K562 (cell line): ENCODE data around the gene PTPN13. TPM values are rescaled to one million over a fixed set of nuclear protein-coding genes. Genes with fewer than 3 reads are reported as not detected.

Experiments
- ATAC-seq: fragments of 200-7000 bp; cut with Tn5 transposase; 3 replicates; pipeline ENCODE4 v1.9.1; 2020; ENCODE audit warnings: moderate library complexity
- BruUV-seq: library from RNA; stranded (reverse); fragments of 400-500 nt; replicated peaks from 2 replicates; lab custom pipeline; 2021; lab: Mats Ljungman, UMichigan
- CTCF ChIA-PET: fragments of 300-600 bp; formaldehyde crosslinking; extraction: SDS; loops from one replicate; lab custom pipeline; 2021; ENCODE audit warnings: low intra/inter-chr PET ratio; lab: Yijun Ruan, JAX
- POLR2A ChIA-PET: fragments of 300-600, 350-650 bp; sonication (Branson Sonifier 250); formaldehyde crosslinking; extraction: SDS; loops from one replicate; lab custom pipeline; 2021; ENCODE audit warnings: antibody characterized with exemption, inconsistent platforms; lab: Yijun Ruan, JAX
- DNase-seq, 4 experiments: peaks; one replicate each; pipeline versions ENCODE4 v3.0.0 to v3.0.0-alpha.2; 2011 to 2018; ENCODE audit warnings: low spot score in 3 of 4, mixed read lengths in 3 of 4; ENCODE audit errors: extremely low read depth in 1 of 4
- FAIRE-seq: peaks from 2 replicates; lab custom pipeline; 2011; peaks lifted over from hg19 to GRCh38; lab: Jason Lieb, UNC
- H2AFZ ChIP-seq: 2 replicates; pipeline ENCODE4 v1.6.0; 2011; ENCODE audit warnings: low read depth, low read length, control low read depth, inconsistent platforms
- H3K27ac ChIP-seq: fragments of 200-600 bp; 3 replicates; pipeline ENCODE4 v1.8.0; 2011; ENCODE audit warnings: low read depth, mild to moderate bottlenecking, control low read depth, inconsistent platforms, low read length, moderate library complexity, mixed read lengths; ENCODE audit errors: extremely low read depth
- H3K27me3 ChIP-seq, 2 experiments: fragments of 300-600 bp in 1 of 2; 2 replicates in 1 of 2; 3 replicates in 1 of 2; pipeline versions ENCODE4 v1.6.0 to v1.8.0; 2011; ENCODE audit warnings: inconsistent platforms in 2 of 2, low read length in 2 of 2, mild to moderate bottlenecking in 1 of 2, mixed read lengths in 1 of 2, moderate library complexity in 1 of 2; ENCODE audit not compliant: control insufficient read depth in 2 of 2, insufficient read depth in 2 of 2
- H3K36me3 ChIP-seq: fragments of 300-600 bp; 3 replicates; pipeline ENCODE4 v1.8.0; 2011; ENCODE audit warnings: mild to moderate bottlenecking, low read length, inconsistent platforms; ENCODE audit not compliant: control insufficient read depth, insufficient read depth
- H3K4me1 ChIP-seq, 2 experiments: fragments of 200-600 bp in 1 of 2; replicated peaks in 1 of 2; 2 replicates in 1 of 2; 3 replicates in 1 of 2; pipeline versions ENCODE4 v1.5.1 to v1.8.0; 2011; ENCODE audit warnings: inconsistent platforms in 2 of 2, low read length in 2 of 2, mild to moderate bottlenecking in 1 of 2, mixed read lengths in 1 of 2, moderate library complexity in 1 of 2; ENCODE audit not compliant: control insufficient read depth in 2 of 2, insufficient read depth in 2 of 2
- H3K4me2 ChIP-seq: 2 replicates; pipeline ENCODE4 v1.6.1; 2011; ENCODE audit warnings: low read length, control low read depth, inconsistent platforms, mixed read lengths; ENCODE audit not compliant: insufficient read depth
- H3K4me3 ChIP-seq: fragments of 200-600 bp; sonication (generic), shearing (Covaris generic); 2 replicates; pipeline ENCODE4 v1.5.1; 2016; ENCODE audit warnings: control low read depth, inconsistent platforms
- H3K79me2 ChIP-seq: fragments of 200-600 bp; 3 replicates; pipeline ENCODE4 v1.8.0; 2011; ENCODE audit warnings: low read length, inconsistent platforms; ENCODE audit not compliant: control insufficient read depth, insufficient read depth
- H3K9ac ChIP-seq, 2 experiments: 2 replicates each; pipeline versions ENCODE4 v1.6.0 to v1.6.1; 2011; ENCODE audit warnings: low read depth in 2 of 2, low read length in 2 of 2, control low read depth in 1 of 2, inconsistent platforms in 1 of 2, mild to moderate bottlenecking in 1 of 2, mixed read lengths in 1 of 2; ENCODE audit not compliant: insufficient read depth in 1 of 2
- H3K9me1 ChIP-seq: one replicate; pipeline ENCODE4 v1.6.0; 2011; ENCODE audit warnings: inconsistent platforms, mild to moderate bottlenecking, low read length, moderate library complexity; ENCODE audit not compliant: control insufficient read depth, insufficient read depth
- H3K9me3 ChIP-seq: replicated peaks from 2 replicates; pipeline ENCODE4 v1.5.1; 2011; ENCODE audit warnings: low read depth, low read length, inconsistent platforms; ENCODE audit not compliant: control insufficient read depth, insufficient read depth
- H4K20me1 ChIP-seq: replicated peaks from 2 replicates; pipeline ENCODE4 v1.6.1; 2011; ENCODE audit warnings: low read length, inconsistent platforms, mixed read lengths; ENCODE audit not compliant: control insufficient read depth, insufficient read depth
- MED1 ChIP-seq: sonication (generic); formaldehyde crosslinking; IDR thresholded peaks from 2 replicates; pipeline ENCODE4 v1.8.1; 2023; ENCODE audit warnings: missing genetic modification reagents, borderline replicate concordance
- MEF2A ChIP-seq: IDR thresholded peaks from 2 replicates; pipeline ENCODE4 v1.6.1; 2011; ENCODE audit warnings: low read depth, mild to moderate bottlenecking, low read length, moderate library complexity; ENCODE audit not compliant: control insufficient read depth
- MTA3 ChIP-seq: fragments of 450-650 bp; formaldehyde crosslinking; IDR thresholded peaks from 2 replicates; pipeline ENCODE4 v1.6.1; 2017; ENCODE audit warnings: mild to moderate bottlenecking, borderline replicate concordance
- ZNF212 ChIP-seq: fragments of 450-650 bp; formaldehyde crosslinking; IDR thresholded peaks from 2 replicates; pipeline ENCODE4 v1.4.0; 2020; ENCODE audit warnings: mild to moderate bottlenecking
- ZNF551 ChIP-seq: fragments of 250-450 bp; sonication (Bioruptor Pico); IDR thresholded peaks from 2 replicates; pipeline ENCODE4 v1.5.0; 2021; ENCODE audit warnings: mild to moderate bottlenecking, moderate library complexity
- WGBS: fragments of 100-300 bp; shearing (Covaris generic); methylation state at CpG from one replicate; pipeline ENCODE4 v1.1.6; 2016; ENCODE audit warnings: low coverage, mixed read lengths; ENCODE audit not compliant: insufficient coverage; ENCODE audit errors: missing lambda C conversion rate; 5-methylcytosine and 5-hydroxymethylcytosine counted together
- in situ Hi-C: fragments of 300-500 bp; cut with MboI; formaldehyde crosslinking; loops from 4 replicates; pipeline ENCODE4 v1.15.0; 2018; ENCODE audit warnings: inconsistent platforms, mixed read lengths
- intact Hi-C: fragments of 100-400 bp; cut with micrococcal nuclease; formaldehyde crosslinking; loops from 2 replicates; pipeline ENCODE4 v1.14.2; 2022
- polyA plus RNA-seq, 8 experiments: library from polyadenylated mRNA; depleted of rRNA in 4 of 8; stranded (reverse) in 5 of 8; unstranded in 3 of 8; fragments of >200 nt; fragmentation: Nextera tagmentation in 2 of 8; fragmentation: Illumina TruSeq in 1 of 8; extraction: Ambion mirVana in 2 of 8; extraction: Trizol in 1 of 8; gene quantifications; 2 replicates each; pipeline versions ENCODE4 v1.2.1 to v1.2.3, GENCODE V29; 2011 to 2014; ENCODE audit warnings: inconsistent platforms in 1 of 8, missing spikeins in 1 of 8
- total RNA-seq, 7 experiments: library from RNA; depleted of rRNA in 6 of 7; stranded (reverse); fragments of >200 nt in 6 of 7; fragmentation: Illumina TruSeq in 2 of 7; extraction: Trizol in 2 of 7; gene quantifications; 2 replicates each; pipeline versions ENCODE4 v1.2.1 to v1.2.3, GENCODE V29; 2011 to 2021; ENCODE audit warnings: low replicate concordance in 1 of 7
- TF ChIP-seq, protein P1 (sequence below): sonication (generic); formaldehyde crosslinking; IDR thresholded peaks from 2 replicates; pipeline ENCODE4 v1.9.0; 2022; ENCODE audit warnings: mild to moderate bottlenecking, missing genetic modification reagents

The PTPN13 gene
- total and polyA plus RNA-seq, 9 of the 15 experiments (the other 6 are each of a cell fraction or from before 2014, with no cell fraction given), result 0.33 TPM; not detected in 8

DNA sequence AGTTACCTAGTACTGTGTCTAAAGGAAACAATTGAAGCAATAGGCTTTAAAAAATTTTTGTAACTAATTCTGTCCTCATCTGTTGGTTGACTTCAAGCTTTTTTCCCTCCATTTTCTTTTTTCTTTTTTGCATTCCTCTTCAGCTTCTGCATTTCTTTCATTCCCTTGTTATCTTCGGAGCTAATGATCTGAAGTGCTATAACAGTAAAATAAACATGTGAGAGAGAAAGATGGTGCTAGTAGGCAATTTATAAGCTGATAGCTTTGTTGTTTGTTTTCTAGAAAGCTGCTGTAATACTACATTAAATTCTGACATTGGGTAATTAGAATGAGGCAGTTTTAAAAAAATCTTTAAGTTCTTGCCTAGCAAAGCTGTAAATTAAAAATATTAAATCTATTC lies 37.1 kb downstream of the PTPN13 start:
- H3K27ac ChIP-seq, result no peak overlapping the region
- no peak for ATAC-seq
- no peak for FAIRE-seq
- no peaks in the 10 kb centered on the region for H3K79me2 ChIP-seq
- no TSS peak for BruUV-seq
- intact Hi-C loops (no loop called here), in situ Hi-C loops (no loop called here)
- WGBS, result 0% methylated on average over 1 of the region's 1 CpG
- TF ChIP-seq, protein P1, sequence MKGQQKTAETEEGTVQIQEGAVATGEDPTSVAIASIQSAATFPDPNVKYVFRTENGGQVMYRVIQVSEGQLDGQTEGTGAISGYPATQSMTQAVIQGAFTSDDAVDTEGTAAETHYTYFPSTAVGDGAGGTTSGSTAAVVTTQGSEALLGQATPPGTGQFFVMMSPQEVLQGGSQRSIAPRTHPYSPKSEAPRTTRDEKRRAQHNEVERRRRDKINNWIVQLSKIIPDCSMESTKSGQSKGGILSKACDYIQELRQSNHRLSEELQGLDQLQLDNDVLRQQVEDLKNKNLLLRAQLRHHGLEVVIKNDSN (CRISPR knock-in tag), result no peak
- no peak for TF ChIP-seq MED1 (CRISPR knock-in tag)
- no peak for TF ChIP-seq ZNF551 (CRISPR knock-in tag)
- no peak for TF ChIP-seq MTA3
- TF ChIP-seq MEF2A, result no peak
- no peak for DNase-seq
- no peaks in the 10 kb centered on the region for H3K4me1 ChIP-seq
- no peak overlapping the region for H2AFZ ChIP-seq
- no peaks in the 10 kb centered on the region for H3K36me3 ChIP-seq
- no peaks in the 10 kb centered on the region for H4K20me1 ChIP-seq
- H3K4me2 ChIP-seq, result no peak overlapping the region
- H3K9me3 ChIP-seq, result no peaks in the 10 kb centered on the region
- no peak overlapping the region for H3K4me3 ChIP-seq
- ChIA-PET CTCF (no interaction called here), POLR2A (no interaction called here)
- no peaks in the 10 kb centered on the region for H3K9me1 ChIP-seq
- no peaks in the 10 kb centered on the region for H3K27me3 ChIP-seq
- H3K9ac ChIP-seq, result no peak overlapping the region

DNA sequence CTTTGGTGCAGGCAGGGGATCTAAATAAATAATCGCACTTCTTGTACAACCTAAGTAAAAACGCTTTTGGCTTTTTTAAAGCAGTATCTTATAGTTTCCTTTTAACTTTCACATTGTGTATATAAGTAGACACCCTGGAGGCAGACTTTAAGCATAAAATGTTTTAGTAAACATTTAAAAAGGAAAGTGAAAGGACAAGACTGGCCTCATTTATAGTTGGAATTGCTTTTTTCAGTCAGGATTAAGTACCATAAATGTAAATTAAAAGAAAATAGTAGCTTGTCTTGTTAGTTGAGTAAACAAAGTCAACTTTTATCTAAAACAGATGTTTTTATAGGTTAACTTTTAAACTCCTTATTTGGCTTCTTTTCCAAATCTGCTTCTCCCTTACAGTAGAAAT lies 39.7 kb downstream of the PTPN13 start:
- 0% methylated on average over 2 of the region's 2 CpGs for WGBS
- no TSS peak for BruUV-seq
- no peaks in the 10 kb centered on the region for H3K9me3 ChIP-seq

More for the DNA sequence above, 39.7 kb downstream of the PTPN13 start:
- no peaks in the 10 kb centered on the region for H3K9me1 ChIP-seq
- no peak overlapping the region for H3K9ac ChIP-seq
- no peak overlapping the region for H2AFZ ChIP-seq
- no peak overlapping the region for H3K4me2 ChIP-seq
- in situ Hi-C loops, result no loop called here
- H3K4me3 ChIP-seq, result no peak overlapping the region
- no peaks in the 10 kb centered on the region for H4K20me1 ChIP-seq
- CTCF ChIA-PET, result no interaction called here
- intact Hi-C loops, result no loop called here
- DNase-seq (no peak), FAIRE-seq (no peak)
- no peaks in the 10 kb centered on the region for H3K4me1 ChIP-seq
- H3K79me2 ChIP-seq, result no peaks in the 10 kb centered on the region
- TF ChIP-seq ZNF212 (CRISPR knock-in tag), result no peak
- TF ChIP-seq, all 486 proteins: peak for 0
- POLR2A ChIA-PET, result no interaction called here
- no peak overlapping the region for H3K27ac ChIP-seq
- H3K36me3 ChIP-seq, result no peaks in the 10 kb centered on the region
- ATAC-seq, result no peak
- no peaks in the 10 kb centered on the region for H3K27me3 ChIP-seq
